Keratinocyte (primary cell): ENCODE measurements around the gene PEPD. TPM values are rescaled to one million over a fixed set of nuclear protein-coding genes. Genes with fewer than 3 reads are reported as not detected.

Experiments used
- DNase-seq: peaks from one replicate; pipeline ENCODE4 v3.0.0-alpha.2; 2011; ENCODE audit warnings: low read depth, missing footprints, low spot score
- FAIRE-seq: peaks from 2 replicates; lab custom pipeline; 2011; peaks lifted over from hg19 to GRCh38; lab: Jason Lieb, UNC
- H2AFZ ChIP-seq: 2 replicates; pipeline ENCODE4 v1.6.0; 2012; ENCODE audit warnings: low read length, control low read depth, inconsistent platforms; ENCODE audit not compliant: control insufficient read depth
- H3K27ac ChIP-seq: 2 replicates; pipeline ENCODE4 v1.5.1; 2011; ENCODE audit warnings: low read length; ENCODE audit not compliant: control insufficient read depth, insufficient read depth
- H3K27me3 ChIP-seq: 3 replicates; pipeline ENCODE4 v1.6.0; 2011; ENCODE audit warnings: low read length; ENCODE audit not compliant: control insufficient read depth, insufficient read depth; ENCODE audit errors: extremely low read depth
- H3K36me3 ChIP-seq, 2 experiments: 2 replicates in 1 of 2; 3 replicates in 1 of 2; pipeline ENCODE4 v1.5.1; 2011; ENCODE audit warnings: low read length in 2 of 2, mild to moderate bottlenecking in 1 of 2; ENCODE audit not compliant: control insufficient read depth in 2 of 2, insufficient read depth in 2 of 2; ENCODE audit errors: extremely low read depth in 1 of 2
- H3K4me1 ChIP-seq: 3 replicates; pipeline ENCODE4 v1.5.1; 2011; ENCODE audit warnings: low read length; ENCODE audit not compliant: control insufficient read depth, insufficient read depth; ENCODE audit errors: extremely low read depth
- H3K4me2 ChIP-seq: 3 replicates; pipeline ENCODE4 v1.6.0; 2011; ENCODE audit warnings: low read depth, low read length; ENCODE audit not compliant: control insufficient read depth, insufficient read depth; ENCODE audit errors: extremely low read depth
- H3K4me3 ChIP-seq, 3 experiments: fragments of 200-600 bp in 1 of 3; sonication (generic) in 1 of 3; 2 replicates in 2 of 3; 3 replicates in 1 of 3; pipeline ENCODE4 v1.5.1; 2011 to 2016; ENCODE audit warnings: low read length in 3 of 3, mild to moderate bottlenecking in 3 of 3, control low read depth in 2 of 3, inconsistent platforms in 1 of 3, low read depth in 1 of 3, mixed read lengths in 1 of 3, mixed run types in 1 of 3, moderate library complexity in 1 of 3; ENCODE audit not compliant: control insufficient read depth in 2 of 3, insufficient read depth in 2 of 3; ENCODE audit errors: extremely low read depth in 1 of 3
- H3K79me2 ChIP-seq: 2 replicates; pipeline ENCODE4 v1.6.0; 2012; ENCODE audit warnings: low read length; ENCODE audit not compliant: control insufficient read depth, insufficient read depth
- H3K9ac ChIP-seq: 3 replicates; pipeline ENCODE4 v1.6.0; 2011; ENCODE audit warnings: low read length; ENCODE audit not compliant: control insufficient read depth, insufficient read depth; ENCODE audit errors: extremely low read depth
- H3K9me1 ChIP-seq: 3 replicates; pipeline ENCODE4 v1.6.0; 2011; ENCODE audit warnings: low read length; ENCODE audit not compliant: control insufficient read depth, insufficient read depth; ENCODE audit errors: extremely low read depth
- H3K9me3 ChIP-seq: 2 replicates; pipeline ENCODE4 v1.5.1; 2012; ENCODE audit warnings: low read depth, low read length; ENCODE audit not compliant: control insufficient read depth
- H4K20me1 ChIP-seq: 3 replicates; pipeline ENCODE4 v1.6.0; 2011; ENCODE audit warnings: low read length; ENCODE audit not compliant: control insufficient read depth, insufficient read depth; ENCODE audit errors: extremely low read depth
- CTCF ChIP-seq, 3 experiments: IDR thresholded peaks in 1 of 3; conservative IDR thresholded peaks in 1 of 3; optimal IDR thresholded peaks in 1 of 3; 2 replicates in 2 of 3; 3 replicates in 1 of 3; pipeline versions ENCODE3 to v1.5.1; 2011; ENCODE audit warnings: low read length in 3 of 3, mild to moderate bottlenecking in 3 of 3, moderate library complexity in 2 of 3, control low read depth in 1 of 3, inconsistent platforms in 1 of 3; ENCODE audit not compliant: insufficient read depth in 2 of 3; ENCODE audit errors: extremely low read depth in 1 of 3
- EZH2 ChIP-seq: IDR thresholded peaks from one replicate; pipeline ENCODE4 v1.6.1; 2012; ENCODE audit warnings: inconsistent platforms, mild to moderate bottlenecking, low read length, moderate library complexity
- dilution Hi-C: fragments of 300-500 bp; cut with MboI; formaldehyde crosslinking; loops from one replicate; pipeline ENCODE4 v1.7.0; 2020; ENCODE audit warnings: low sequenced_read_pairs; ENCODE audit not compliant: extremely low pct_ligation_motif_present
- polyA plus RNA-seq, 5 experiments: library from polyadenylated mRNA; depleted of rRNA in 3 of 5; stranded (reverse) in 3 of 5; stranded (forward) in 1 of 5; unstranded in 1 of 5; fragments of >200 nt; gene quantifications; 1 replicate in 1 of 5; 2 replicates in 3 of 5; 3 replicates in 1 of 5; pipeline versions ENCODE4 v1.2.1 to v1.2.3, GENCODE V29; 2011 to 2012; ENCODE audit warnings: missing spikeins in 2 of 5, low read depth in 1 of 5, low replicate concordance in 1 of 5

Gene PEPD
- polyA plus RNA-seq, 1 donor (not counting 4 experiments of a cell fraction or from before 2014, with no cell fraction given): 36.9 TPM

GRCh38 chr19:33447336-33448158 lies 74.0 kb downstream of the PEPD start:
- H3K9me1 ChIP-seq: no peaks in the 10 kb centered on the region
- FAIRE-seq: no peak
- no peaks in the 10 kb centered on the region for H3K27me3 ChIP-seq
- H3K27ac ChIP-seq: no peak overlapping the region
- H3K4me1 ChIP-seq: peaks cover 4% of the 10 kb centered on the region
- TF ChIP-seq EZH2: no peak
- no peak for TF ChIP-seq CTCF (optimal IDR thresholded peaks at IDR 0.05 in 1 of 3, IDR thresholded peaks at IDR 0.05 in 1 of 3, conservative IDR thresholded peaks at IDR 0.05 in 1 of 3; ENCODE audit: extremely low read depth in 1 of 3, insufficient read depth in 2 of 3, low read length in 3 of 3)
- no peak for DNase-seq
- H3K9ac ChIP-seq: no peak overlapping the region
- H3K79me2 ChIP-seq: no peaks in the 10 kb centered on the region
- H4K20me1 ChIP-seq: no peaks in the 10 kb centered on the region
- no peak overlapping the region for H3K4me3 ChIP-seq
- H3K4me2 ChIP-seq: peak overlapping the region; percentile 49
- no peaks in the 10 kb centered on the region for H3K9me3 ChIP-seq
- dilution Hi-C loops: no loop called here
- H2AFZ ChIP-seq: peak overlapping the region; percentile 71
- peaks cover 0 to 3% of the 10 kb centered on the region in 2 experiments for H3K36me3 ChIP-seq

GRCh38 chr19:33446330-33447293 lies 75.0 kb downstream of the PEPD start:
- Histone ChIP-seq H3K27me3 (no peaks in the 10 kb centered on the region), H3K9ac (no peak overlapping the region), H2AFZ (no peak overlapping the region), H3K4me3 (no peak overlapping the region), H3K4me1 (peaks cover 4% of the 10 kb centered on the region), H3K4me2 (no peak overlapping the region), H3K27ac (no peak overlapping the region), H4K20me1 (no peaks in the 10 kb centered on the region), H3K36me3 (peaks cover 0 to 3% of the 10 kb centered on the region in 2 experiments), H3K9me1 (no peaks in the 10 kb centered on the region), H3K79me2 (no peaks in the 10 kb centered on the region), H3K9me3 (no peaks in the 10 kb centered on the region)
- TF ChIP-seq EZH2 (no peak), CTCF (optimal IDR thresholded peaks at IDR 0.05 in 1 of 3, IDR thresholded peaks at IDR 0.05 in 1 of 3, conservative IDR thresholded peaks at IDR 0.05 in 1 of 3; ENCODE audit: extremely low read depth in 1 of 3, insufficient read depth in 2 of 3, low read length in 3 of 3) (no peak)
- dilution Hi-C loops: no loop called here
- DNase-seq: no peak
- no peak for FAIRE-seq
